GM18868 (cell line): ENCODE data around the gene KIN.
"Not testable (repeated sequence)": the region's sequence is repeated elsewhere in the genome, so short reads cannot be mapped to it uniquely, and the experiment has no call there.

Experiments used
- ATAC-seq: cut with Tn5 transposase; IDR thresholded peaks from one replicate; pipeline ENCODE4 v1.9.1; 2021; ENCODE audit warnings: mild to moderate bottlenecking, moderate library complexity; ENCODE audit not compliant: unreplicated experiment

KIN gene

GRCh38 chr10:7738536-7739407 lies 49.0 kb downstream of the KIN start:
- no peak for ATAC-seq

GRCh38 chr10:7734821-7735220 lies 53.0 kb downstream of the KIN start:
- ATAC-seq: no peak

- no peak for ATAC-seq
Measured at GRCh38 chr10:7722927-7723529, 64.8 kb downstream of the KIN start.

- ATAC-seq: no peak
Measured at GRCh38 chr10:7720478-7720877, 67.3 kb downstream of the KIN start.

- no peak for ATAC-seq
Measured at GRCh38 chr10:7718685-7719084, 69.1 kb downstream of the KIN start.

- no peak for ATAC-seq
Measured at GRCh38 chr10:7717767-7718166, 70.0 kb downstream of the KIN start.

- ATAC-seq: no peak
Measured at GRCh38 chr10:7715515-7715914, 72.3 kb downstream of the KIN start.

GRCh38 chr10:7711075-7711474 lies 76.7 kb downstream of the KIN start:
- ATAC-seq: not testable (repeated sequence)

- ATAC-seq: no peak
Measured at GRCh38 chr10:7710446-7710845, 77.3 kb downstream of the KIN start.

GRCh38 chr10:7708832-7709231 lies 79.0 kb downstream of the KIN start:
- no peak for ATAC-seq

- no peak for ATAC-seq
Measured at GRCh38 chr10:7707858-7708622, 79.8 kb downstream of the KIN start.

GRCh38 chr10:7707102-7707501 lies 80.7 kb downstream of the KIN start:
- ATAC-seq: no peak

GRCh38 chr10:7706534-7707073 lies 81.2 kb downstream of the KIN start:
- ATAC-seq: no peak

- ATAC-seq: no peak
Measured at GRCh38 chr10:7705341-7705740, 82.5 kb downstream of the KIN start.

- no peak for ATAC-seq
Measured at GRCh38 chr10:7704071-7705016, 83.4 kb downstream of the KIN start.

GRCh38 chr10:7703140-7703539 lies 84.7 kb downstream of the KIN start, which contains the start of gene ITIH2:
Gene ITIH2 (plus strand): TSS chr10:7703316. CDS start chr10:7703435, 119 bp downstream.
- no peak for ATAC-seq

- ATAC-seq: no peak
Measured at GRCh38 chr10:7702288-7702812, 85.4 kb downstream of the KIN start.

- ATAC-seq: no peak
Measured at GRCh38 chr10:7701158-7701742, 86.5 kb downstream of the KIN start.
